Kasumi-1 (cell line): ENCODE measurements around the gene PTPN14.

Source experiments
- DNase-seq, 2 experiments: peaks; one replicate each; lab custom pipeline; 2025; lab: John Stamatoyannopoulos, UW

The PTPN14 gene

GRCh38 chr1:214364386-214364785 lies 187.0 kb downstream of the PTPN14 start:
- no peak for DNase-seq

DNA sequence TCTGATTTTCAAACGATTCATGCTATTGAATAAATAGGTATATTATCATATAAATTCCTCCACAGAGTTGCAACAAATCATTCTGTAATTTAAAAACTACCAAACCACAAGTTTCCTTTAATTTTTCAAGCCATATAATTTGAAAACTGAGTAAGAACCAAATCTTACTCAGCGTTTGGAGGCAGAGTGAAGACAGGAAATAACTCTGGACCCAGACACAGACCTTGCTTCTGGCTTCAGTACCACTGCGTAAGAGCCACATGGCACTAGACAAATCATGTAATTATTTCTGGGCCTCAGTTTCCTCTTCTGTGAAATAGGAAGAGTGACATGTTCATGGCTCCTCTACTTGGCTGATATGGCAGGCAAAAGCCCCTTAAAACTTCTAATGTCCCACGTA lies 188.0 kb downstream of the PTPN14 start:
- no peak for DNase-seq

- peak; percentile 92 for DNase-seq
Observed at GRCh38 chr1:214362188-214362882, 189.1 kb downstream of the PTPN14 start.

GRCh38 chr1:214361636-214362035 lies 189.8 kb downstream of the PTPN14 start:
- DNase-seq, result no peak

DNA sequence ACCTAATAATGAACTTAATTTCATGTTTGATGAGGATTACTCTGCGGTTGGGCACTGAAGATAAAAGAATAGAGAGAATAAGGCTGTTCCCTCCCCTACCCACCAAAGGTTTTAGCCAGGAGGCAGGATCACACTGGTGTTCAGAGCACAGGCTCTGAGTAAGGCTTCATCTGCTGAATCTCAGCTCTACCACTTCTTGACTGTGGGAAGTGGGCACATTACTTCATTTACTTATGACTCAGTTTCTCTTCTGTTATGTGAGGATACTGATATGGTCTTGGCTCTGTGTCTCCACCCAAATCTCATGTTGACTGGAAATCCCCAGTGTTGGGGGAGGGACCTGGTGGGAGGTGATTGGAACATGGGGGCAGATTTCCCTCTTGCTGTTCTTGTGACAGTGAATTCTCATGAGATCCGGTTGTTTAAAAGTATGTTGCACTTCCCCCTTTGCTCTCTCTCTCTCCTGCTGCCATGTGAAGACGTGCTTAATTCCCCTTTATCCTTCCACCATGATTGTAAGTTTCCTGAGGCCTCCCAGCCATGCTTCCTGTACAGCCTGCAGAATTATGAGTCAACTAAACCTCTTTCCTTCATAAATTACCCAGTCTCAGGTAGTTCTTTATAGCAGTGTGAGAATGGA lies 190.8 kb downstream of the PTPN14 start:
- peak in 1 of 2 experiments; percentile 14 for DNase-seq

DNA sequence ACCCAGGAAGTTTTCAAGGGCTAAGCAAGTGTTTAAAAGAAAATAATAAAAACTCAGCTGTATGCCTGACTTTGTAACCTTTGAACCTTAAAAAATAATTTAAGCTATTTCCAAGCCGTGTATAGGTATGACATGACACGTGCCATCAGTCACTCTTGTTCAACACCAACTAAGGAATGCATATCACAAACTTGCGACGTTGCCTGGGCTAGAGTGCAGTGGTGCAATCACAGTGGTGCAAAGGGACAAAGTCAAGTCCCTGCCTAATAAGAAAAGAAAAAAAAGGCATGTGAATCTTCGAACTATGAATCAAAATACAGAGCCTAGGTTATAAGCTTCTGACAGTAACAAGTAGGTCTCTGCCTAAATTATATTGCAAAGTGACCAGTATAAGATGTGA lies 191.3 kb downstream of the PTPN14 start:
- DNase-seq, result no peak

GRCh38 chr1:214354440-214355148 lies 196.8 kb downstream of the PTPN14 start:
- no peak for DNase-seq

- DNase-seq, result no peak
Observed at GRCh38 chr1:214352838-214353237, 198.6 kb downstream of the PTPN14 start.

- no peak for DNase-seq
Observed at GRCh38 chr1:214351551-214352277, 199.7 kb downstream of the PTPN14 start.

DNA sequence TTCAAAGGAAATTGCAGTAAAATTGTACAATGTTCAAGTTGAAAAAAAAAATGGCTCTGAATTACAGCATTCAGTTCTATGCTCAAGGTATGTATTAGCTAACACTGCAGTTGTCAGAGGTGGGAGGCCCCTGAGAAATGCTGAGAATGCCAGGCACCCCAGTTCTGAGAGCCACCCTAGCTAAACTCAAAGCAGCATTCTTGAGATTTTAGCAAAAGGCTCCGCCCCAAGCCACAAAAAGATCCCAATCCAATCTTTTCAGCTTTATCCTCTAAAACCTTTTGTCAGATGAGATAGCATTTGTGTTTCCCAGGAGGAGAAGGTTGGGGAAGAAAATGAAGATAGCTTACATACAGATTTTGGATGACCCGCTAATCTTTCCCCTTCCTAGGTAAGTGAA lies 201.6 kb downstream of the PTPN14 start:
- no peak for DNase-seq

DNA sequence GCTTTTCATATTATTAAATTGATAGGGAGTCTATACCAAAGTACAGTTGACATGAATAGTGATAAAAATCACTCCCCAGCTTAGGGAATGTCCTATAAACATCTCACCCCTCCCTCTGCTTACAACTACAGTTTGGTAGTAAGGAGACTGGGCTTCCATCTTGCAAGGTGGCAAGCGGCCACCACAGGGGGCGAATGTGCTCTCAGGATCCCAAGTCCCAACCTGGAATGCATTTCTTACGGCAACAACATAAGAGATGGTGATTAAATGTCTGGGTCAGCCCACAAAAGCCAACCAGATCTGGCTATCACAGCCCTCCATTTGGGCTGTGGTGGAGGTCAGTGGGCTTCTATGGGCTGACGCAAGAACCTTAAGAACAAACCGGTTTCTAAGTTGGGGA lies 202.4 kb downstream of the PTPN14 start:
- DNase-seq, result no peak

- DNase-seq, result no peak
Observed at GRCh38 chr1:214344897-214345296, 206.5 kb downstream of the PTPN14 start.

DNA sequence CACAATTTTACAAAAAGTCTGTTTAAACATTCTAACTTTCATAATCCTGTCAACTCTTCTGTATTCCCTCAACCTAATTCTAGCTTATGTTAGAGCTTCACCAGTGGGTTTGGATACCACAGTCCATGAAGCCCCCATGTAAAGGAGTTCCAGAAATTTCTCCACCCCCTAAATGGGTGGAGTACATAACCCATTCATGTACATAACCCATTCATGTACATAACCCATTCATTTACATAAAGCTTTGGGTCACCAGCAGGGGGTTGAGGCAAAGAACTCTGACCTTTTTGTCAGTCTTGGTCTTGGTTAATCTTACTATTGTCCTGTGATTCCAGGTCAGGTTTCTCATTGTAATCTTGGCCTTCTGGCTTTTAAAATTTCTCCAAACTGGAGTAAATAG lies 208.9 kb downstream of the PTPN14 start:
- DNase-seq, result no peak

- no peak for DNase-seq
Observed at GRCh38 chr1:214341932-214342331, 209.5 kb downstream of the PTPN14 start.

DNA sequence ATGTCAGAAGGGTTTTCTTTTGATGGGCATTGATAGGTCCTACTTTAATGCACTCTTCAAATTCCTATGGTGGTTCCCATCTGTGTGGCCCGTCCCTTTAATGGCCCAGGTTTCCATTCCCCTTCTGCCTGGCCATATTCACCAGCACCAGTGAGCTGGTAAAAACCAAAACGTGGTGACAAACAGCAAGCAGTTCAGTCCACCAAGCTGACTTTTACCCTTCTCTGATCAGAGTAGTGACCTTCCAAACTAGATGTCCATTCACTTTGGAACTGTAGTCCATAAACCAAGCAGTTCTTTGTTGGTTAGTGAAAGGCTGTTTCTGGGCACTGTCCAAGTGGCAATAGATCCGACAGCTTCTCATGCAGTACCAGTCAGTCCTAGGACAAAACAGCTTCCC lies 209.9 kb downstream of the PTPN14 start:
- DNase-seq, result no peak

GRCh38 chr1:214338212-214338611 lies 213.2 kb downstream of the PTPN14 start:
- no peak for DNase-seq

- no peak for DNase-seq
Observed at GRCh38 chr1:214337511-214337910, 213.9 kb downstream of the PTPN14 start.

DNA sequence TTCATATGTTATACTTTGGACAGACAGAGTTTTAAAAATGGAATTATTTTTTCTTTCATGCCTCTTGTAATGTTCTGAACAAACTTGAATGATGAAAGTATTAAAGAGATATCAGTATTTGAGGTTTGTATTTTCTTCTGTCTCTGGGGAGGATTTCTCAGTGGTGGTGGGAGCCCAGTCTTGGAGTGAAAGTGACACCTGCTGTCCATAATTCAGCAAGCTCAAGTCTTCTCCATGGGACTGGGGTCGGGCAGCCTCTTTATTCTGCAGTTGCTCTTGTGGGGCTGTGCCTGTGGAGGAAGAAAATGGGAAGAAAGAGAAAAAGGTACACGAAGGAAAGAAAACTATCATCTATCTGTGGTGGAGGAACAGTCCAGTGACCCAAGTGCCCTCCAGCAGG lies 214.4 kb downstream of the PTPN14 start:
- no peak for DNase-seq

DNA sequence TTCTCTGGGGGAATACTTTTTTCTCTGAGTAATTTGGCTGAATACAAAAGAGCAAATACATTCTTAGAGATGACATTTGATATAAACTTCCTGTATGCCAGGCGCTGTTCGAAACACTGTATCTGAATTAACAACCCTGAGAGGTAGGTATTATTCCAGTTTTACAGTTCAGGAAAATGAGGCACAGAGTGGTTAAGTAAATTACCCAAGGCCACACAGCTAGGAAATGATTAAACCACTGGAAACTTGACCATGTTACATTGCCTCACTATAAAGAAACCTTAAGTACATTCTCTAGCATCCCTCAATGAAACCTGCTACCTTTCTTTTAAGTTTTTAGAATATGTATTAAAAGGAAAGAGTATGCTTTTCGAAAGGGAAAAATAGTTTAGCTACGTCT lies 215.8 kb downstream of the PTPN14 start:
- DNase-seq, result no peak

GRCh38 chr1:214332946-214333798 lies 218.2 kb downstream of the PTPN14 start:
- DNase-seq, result peak; percentile 26 to 42

GRCh38 chr1:214331827-214332423 lies 219.5 kb downstream of the PTPN14 start:
- DNase-seq, result peak; percentile 55 to 68
